B cell (primary cell): Measurements from ENCODE around the gene TRIM4.

Experiments
- EZH2 ChIP-seq: IDR thresholded peaks from 2 replicates; pipeline ENCODE4 v1.6.1; 2012; ENCODE audit warnings: borderline replicate concordance, low read depth, mild to moderate bottlenecking, moderate library complexity, low read length; ENCODE audit not compliant: insufficient read depth, poor library complexity, severe bottlenecking
- TF ChIP-seq, protein P1 (sequence below): fragments of 200-600 bp; IDR thresholded peaks from one replicate; pipeline ENCODE4 v1.8.0; 2022; ENCODE audit warnings: antibody characterized with exemption, mild to moderate bottlenecking

DNA sequence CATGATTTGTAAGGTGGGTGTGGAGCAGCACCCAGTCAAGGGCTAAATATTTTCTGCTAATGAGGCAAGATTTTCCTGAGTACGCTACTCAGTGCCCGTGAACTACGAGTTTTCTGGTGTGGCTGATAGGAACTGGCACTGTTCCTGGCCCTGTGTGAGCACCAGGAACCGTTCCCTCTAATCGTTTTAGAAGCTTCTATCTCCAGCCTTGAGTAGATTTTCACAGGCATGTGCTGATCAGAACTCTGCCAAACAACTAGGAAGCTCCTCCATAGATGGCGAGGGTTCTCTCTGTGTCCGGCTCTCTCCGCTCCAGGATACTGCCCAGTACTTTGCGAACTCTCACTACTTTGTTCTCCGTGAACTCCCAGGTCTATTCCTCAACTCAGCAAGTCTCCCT is 17.7 kb downstream of the TRIM4 start:
- TF ChIP-seq, protein P1, sequence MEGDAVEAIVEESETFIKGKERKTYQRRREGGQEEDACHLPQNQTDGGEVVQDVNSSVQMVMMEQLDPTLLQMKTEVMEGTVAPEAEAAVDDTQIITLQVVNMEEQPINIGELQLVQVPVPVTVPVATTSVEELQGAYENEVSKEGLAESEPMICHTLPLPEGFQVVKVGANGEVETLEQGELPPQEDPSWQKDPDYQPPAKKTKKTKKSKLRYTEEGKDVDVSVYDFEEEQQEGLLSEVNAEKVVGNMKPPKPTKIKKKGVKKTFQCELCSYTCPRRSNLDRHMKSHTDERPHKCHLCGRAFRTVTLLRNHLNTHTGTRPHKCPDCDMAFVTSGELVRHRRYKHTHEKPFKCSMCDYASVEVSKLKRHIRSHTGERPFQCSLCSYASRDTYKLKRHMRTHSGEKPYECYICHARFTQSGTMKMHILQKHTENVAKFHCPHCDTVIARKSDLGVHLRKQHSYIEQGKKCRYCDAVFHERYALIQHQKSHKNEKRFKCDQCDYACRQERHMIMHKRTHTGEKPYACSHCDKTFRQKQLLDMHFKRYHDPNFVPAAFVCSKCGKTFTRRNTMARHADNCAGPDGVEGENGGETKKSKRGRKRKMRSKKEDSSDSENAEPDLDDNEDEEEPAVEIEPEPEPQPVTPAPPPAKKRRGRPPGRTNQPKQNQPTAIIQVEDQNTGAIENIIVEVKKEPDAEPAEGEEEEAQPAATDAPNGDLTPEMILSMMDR, result no peak
- TF ChIP-seq EZH2, result no peak
